ENCODE measurements around the gene HMG20B. TPM values are rescaled to one million over a fixed set of nuclear protein-coding genes. Genes with fewer than 3 reads are reported as not detected.

The HMG20B gene
- total RNA-seq, 1 donor from 2014 or later: 72.9 TPM

DNA sequence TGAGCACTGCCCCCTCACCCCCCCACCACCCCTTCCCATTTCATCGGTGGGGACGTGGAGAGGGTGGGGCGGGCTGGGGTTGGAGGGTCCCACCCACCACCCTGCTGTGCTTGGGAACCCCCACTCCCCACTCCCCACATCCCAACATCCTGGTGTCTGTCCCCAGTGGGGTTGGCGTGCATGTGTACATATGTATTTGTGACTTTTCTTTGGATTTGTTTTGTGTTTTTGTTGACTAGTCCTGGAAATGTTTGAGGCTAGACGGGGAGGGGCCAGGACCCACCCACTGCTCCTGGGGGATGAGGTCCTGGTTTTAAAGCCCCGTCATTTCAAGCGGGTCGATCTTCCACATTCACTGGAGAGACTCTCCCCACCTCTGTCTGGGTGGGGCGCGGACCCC is 36.8 kb upstream of the HMG20B start:
- no peak for DNase-seq (ENCODE audit: low spot score)
- ATAC-seq: no peak
- intact Hi-C loops (cut with DNase I): no loop called here

DNA sequence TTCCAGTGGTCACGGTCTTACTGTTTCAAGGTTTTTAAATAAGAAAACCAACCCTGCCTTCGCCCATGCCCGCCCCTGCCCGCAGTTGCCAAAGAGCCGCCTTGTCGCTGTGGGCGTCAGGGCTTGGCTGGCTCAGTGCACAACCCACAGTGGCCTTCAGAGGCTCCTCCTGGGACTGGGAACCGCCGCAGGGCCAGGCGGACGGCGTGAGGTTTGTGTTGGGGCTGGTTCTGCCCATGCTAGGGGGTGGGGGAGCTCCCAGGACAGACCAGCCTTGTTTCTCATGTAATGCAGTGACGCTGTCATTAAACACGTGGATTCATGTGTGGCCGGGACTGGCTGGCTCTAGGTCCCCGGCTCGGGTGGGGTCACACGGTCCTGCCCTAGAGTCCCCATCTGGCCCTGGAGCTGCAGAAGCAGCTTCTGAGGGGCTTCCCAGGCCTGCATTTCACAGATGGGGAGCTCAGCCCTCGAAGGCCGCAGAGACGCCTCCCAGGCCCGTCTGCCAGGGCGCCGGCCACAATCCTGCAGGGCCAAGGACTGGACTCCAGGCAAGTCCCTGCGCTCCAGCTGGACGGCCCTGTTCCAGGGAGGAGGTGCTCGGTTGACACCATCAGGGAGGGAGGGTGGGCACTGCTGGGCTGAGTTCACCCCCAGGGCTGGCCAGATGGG is 36.2 kb upstream of the HMG20B start:
- intact Hi-C loops (cut with DNase I): no loop called here
- ATAC-seq (peak; percentile 87), DNase-seq (ENCODE audit: low spot score) (peak; percentile 77)

GRCh38 chr19:3537101-3537437 is 35.7 kb upstream of the HMG20B start:
- peak; percentile 34 for ATAC-seq
- no peak for DNase-seq (ENCODE audit: low spot score)
- intact Hi-C loops (cut with DNase I): no loop called here

DNA sequence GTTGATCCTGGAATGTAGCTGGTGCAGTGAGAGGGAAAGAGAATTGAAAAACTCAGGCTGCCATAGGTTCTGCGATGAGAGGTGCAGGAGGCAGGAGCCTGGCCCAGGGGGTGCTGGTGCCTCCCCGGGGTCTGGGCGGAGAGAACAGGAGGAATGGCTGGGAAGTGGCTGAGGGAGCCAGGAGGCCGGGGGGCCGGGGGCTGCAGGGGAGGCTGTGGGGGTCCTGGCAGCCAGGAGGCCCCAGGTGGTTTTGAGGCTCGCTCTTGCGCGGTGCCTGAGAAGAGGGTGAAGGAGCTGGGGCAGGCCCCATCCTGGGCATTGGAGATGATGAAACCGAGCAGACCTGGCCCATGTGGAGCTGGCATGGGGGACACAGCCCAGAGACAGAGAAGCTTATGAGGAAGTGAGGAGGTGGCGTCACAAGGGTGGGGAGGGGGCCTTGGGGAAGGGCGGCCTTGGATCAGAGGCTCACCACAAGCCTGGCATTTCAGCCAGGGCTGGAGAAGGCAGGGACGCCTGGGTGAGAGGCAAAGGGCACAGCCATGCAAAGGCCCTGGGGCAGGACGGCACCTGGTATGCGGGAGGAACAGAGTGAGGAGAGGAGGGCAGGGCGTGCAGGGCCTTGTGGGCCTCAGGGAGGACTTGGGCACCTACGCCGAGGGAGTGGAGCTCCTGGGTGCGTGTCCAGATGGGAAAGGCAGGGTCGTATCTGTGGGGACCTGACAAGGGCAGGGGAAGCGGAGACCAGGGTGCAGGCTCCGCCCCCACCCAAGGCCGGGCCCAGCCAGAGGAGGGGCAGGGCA is 35.1 kb upstream of the HMG20B start:
- intact Hi-C loops (cut with DNase I): no loop called here
- DNase-seq (ENCODE audit: low spot score): no peak
- peak; percentile 3 for ATAC-seq

DNA sequence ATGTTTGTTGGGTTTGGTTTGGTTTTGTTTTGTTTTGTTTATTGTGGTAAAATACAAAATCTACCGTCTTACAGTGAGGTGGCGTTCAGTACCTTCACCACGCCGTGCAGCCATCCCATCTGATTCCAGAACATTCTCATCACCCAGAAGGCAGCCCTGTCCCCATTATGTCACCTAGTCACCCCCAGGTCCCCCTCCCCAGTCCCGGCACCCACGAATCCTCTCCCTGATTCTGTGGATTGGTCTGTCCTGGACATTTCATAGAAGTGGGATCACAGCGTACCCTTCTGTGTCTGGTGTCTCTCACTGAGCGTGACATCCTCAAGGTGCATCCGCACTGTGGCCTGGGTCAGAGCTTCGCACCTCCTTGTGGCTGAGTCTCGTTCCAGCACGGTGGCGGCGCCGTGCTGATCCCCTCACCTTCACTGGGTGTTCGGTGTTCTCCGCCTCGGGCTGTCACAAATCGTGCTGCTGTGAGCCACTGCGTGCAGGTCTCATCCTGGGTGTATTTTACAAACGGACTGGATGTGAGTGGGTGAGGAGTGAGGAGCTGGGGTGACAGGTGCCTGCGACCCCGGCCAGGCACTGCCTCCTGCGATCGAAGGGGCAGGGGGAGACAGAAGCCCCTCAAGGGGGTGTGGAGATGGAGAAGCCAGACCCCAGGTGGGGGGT is 34.4 kb upstream of the HMG20B start:
- intact Hi-C loops (cut with DNase I): no loop called here
- ATAC-seq: no peak

DNA sequence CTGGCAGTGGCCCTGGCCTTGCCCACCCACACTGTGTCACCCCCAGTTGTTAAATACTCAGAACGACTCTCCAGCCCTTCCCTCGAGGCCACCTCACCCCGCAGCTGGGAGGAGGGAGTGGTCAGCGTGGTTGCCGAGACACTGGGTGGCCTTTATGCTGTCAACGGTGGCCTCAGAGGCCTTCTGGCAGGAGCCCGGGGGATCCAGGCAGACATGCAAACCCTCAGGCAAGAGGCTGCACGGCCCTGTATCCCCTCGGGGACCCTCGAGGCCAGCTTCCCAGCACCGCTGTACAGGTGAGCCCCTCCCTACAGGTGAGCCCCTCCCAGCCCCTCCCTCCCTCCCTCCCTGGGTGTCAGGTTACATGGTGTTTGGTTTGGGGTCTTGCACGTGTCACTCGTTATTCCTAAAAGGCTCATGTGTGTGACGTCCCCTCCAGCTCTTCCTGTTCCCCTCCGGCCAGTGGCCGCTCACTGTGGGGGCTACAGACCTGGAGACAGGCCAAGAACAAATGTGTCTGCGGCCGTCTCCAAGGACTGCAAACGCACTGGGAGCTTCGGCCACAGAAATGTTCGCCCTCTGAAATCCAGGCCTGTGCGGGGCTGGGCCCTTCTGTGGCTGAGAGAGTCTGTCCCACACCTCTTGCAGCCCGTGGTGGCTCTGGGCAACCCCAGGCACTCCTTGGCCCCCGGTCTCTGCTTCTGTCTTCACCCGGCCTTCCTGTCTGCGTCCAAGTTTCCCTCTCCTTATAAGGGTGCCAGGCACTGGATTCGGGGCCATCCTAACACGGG is 33.6 kb upstream of the HMG20B start, which contains the start of gene TEKTIP1:
Gene TEKTIP1 (plus strand): TSS at position 210 of the 791 bp plus-strand sequence. CDS start 4 bp downstream, at position 214.
- intact Hi-C loops (cut with DNase I): no loop called here
- DNase-seq (ENCODE audit: low spot score) (no peak), ATAC-seq (no peak)

More for the DNA sequence above, 34.4 kb upstream of the HMG20B start:
- DNase-seq (ENCODE audit: low spot score): no peak

GRCh38 chr19:3539756-3540118 is 33.0 kb upstream of the HMG20B start:
- no peak for ATAC-seq
- intact Hi-C loops (cut with DNase I): loop anchor here (10.0 kb wide), 1 partner anchor 75 kb away; no protein-coding TSS in a partner anchor

DNA sequence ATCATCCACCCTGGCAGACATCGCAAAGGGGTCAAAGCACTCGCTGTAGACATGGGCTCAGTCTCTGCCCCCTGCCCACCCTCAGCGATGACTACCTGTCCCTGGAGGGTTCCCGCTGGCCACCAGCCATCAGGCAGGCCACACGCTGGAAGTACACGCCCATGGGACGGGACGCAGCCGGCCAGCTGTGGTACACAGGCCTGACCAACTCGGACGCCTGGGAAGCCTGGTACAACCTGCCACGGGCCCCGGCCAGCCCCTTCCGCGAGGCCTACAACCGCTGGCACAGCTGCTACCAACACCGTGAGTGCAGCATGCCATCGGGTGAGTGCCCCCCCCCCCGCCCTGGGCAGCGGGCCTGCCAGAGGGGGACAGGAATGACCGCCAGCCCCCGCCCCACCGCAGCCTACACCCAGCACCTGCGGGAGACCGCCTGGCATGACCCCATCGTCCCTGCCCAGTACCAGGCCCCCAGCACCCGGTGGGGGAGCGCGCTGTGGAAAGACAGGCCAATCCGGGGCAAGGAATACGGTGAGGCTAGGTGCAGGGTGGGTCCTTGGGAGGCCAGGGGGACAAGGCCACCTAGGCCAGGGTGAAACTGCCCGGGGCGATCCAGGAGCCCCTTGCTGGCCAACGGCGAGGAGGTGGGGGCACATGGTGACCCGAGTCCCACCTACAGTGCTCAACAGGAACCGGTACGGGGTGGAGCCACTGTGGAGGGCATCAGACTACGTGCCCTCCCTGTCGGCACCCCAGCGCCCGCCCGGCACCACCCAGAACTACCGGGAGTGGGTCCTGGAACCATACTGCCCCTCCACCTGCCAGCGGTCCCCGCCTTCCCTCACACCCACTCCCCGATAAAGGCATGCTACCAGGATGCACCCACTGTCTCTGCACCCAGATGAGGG is 29.3 kb upstream of the HMG20B start:
- no peak for ATAC-seq
- DNase-seq (ENCODE audit: low spot score): no peak
- intact Hi-C loops (cut with DNase I): loop anchor here (10.0 kb wide), 1 partner anchor 71 kb away; no protein-coding TSS in a partner anchor

More at GRCh38 chr19:3539756-3540118, 33.0 kb upstream of the HMG20B start:
- DNase-seq (ENCODE audit: low spot score): no peak

GRCh38 chr19:3544058-3544376 is 28.7 kb upstream of the HMG20B start:
- intact Hi-C loops (cut with DNase I): loop anchor here (10.0 kb wide), 1 partner anchor 71 kb away; no protein-coding TSS in a partner anchor
- ATAC-seq (no peak), DNase-seq (ENCODE audit: low spot score) (no peak)

DNA sequence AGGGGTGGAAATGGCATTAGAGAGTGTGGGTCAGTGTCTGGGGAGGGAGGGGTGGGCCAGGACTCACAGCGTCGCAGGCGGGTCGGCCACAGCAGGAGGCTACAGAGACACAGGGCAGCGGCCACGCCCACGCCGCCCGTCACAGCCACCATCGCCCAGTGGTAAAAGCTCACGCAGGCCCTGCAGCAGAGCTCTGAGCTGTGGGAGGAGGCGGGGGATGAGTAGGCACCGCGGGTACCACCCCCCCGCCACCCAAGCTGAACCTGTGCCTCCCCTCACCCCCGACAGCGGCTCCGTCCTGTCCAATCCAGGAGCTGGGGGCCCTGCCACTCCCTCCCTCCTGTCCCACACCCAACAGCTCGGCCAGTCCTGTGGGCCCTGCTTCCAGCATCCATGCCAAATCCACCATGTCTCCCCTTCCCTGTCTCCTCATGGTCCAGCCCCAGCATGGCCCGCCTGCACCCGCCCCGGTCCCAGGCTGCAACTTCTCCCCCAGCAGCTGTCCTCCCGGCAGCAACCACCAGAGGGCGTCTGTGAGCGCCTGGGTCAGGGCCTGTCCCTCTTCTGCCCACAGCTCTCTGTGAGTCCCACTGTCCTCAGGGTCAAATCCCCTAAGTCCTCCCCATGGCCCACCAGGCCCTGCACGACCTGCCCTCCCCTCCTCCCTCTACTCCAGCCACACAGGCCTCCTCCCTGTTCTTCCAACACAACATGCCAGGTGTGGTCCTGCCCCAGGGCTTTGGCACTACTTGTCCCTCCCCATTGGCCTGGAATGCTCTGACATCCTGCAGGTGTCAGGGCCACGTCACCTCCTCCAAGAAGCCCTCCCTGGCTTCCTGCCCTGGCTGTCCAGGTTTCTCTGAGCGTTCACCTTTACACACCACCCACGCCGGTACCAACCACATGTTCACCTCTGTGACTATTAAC is 27.7 kb upstream of the HMG20B start:
- intact Hi-C loops (cut with DNase I): loop anchor here (10.0 kb wide), 1 partner anchor 70 kb away; no protein-coding TSS in a partner anchor
- DNase-seq (ENCODE audit: low spot score) (peak; percentile 88), ATAC-seq (peak; percentile 59)

DNA sequence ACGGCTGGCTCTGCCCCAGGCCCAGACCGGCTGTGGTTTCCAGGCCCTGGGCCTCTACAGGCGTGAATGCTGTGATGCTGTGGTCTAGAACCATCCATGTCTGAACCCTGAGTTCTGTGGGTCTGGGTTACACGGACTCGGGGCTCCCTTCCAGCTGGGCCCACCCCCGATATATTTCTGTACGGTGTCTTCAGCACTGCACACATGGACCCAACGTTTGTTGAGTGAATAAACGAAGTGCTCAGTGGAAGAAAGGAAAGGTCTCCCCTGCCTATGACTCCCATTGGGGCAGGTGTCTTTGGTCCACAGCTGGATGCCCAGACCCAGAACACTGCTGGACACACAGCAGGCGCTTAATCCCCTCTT is 27.1 kb upstream of the HMG20B start:
- intact Hi-C loops (cut with DNase I): loop anchor here (10.0 kb wide), 1 partner anchor 69 kb away; no protein-coding TSS in a partner anchor
- ATAC-seq: no peak
- DNase-seq (ENCODE audit: low spot score): no peak

GRCh38 chr19:3546119-3546518 is 26.6 kb upstream of the HMG20B start:
- intact Hi-C loops (cut with DNase I): loop anchor here (10.0 kb wide), 1 partner anchor 69 kb away; no protein-coding TSS in a partner anchor
- no peak for ATAC-seq
- no peak for DNase-seq (ENCODE audit: low spot score)

GRCh38 chr19:3547301-3547731 is 25.4 kb upstream of the HMG20B start:
- intact Hi-C loops (cut with DNase I): loop anchor here (10.0 kb wide), 1 partner anchor 67 kb away; no protein-coding TSS in a partner anchor
- ATAC-seq: no peak
- no peak for DNase-seq (ENCODE audit: low spot score)

DNA sequence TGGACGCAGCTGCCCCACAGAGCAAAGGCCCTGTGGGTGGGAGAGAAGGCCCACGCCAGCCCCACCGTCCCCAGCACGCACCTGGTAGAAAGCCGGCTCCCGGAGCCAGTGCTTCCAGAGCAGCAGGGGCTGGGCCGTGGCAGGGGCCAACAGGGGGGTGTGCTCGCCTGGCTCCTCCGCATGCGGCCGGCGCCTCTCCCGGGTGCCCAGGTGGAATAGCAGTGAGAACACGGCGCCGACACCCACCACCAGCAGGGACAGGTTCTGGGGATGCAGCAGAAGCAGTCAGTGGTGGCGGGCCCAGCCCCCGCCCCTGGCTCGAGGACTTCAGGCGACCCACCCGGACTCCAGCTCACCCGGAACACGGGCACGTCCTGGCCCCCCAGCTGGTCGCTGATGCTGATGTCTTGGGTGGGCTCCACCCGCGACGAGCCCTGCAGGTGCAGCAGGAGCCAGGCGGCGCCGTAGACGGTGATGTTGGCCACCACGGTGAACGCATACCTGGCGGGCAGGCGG is 24.9 kb upstream of the HMG20B start:
- ATAC-seq (no peak), DNase-seq (ENCODE audit: low spot score) (no peak)
- intact Hi-C loops (cut with DNase I): loop anchor here (10.0 kb wide), 1 partner anchor 67 kb away; no protein-coding TSS in a partner anchor

GRCh38 chr19:3548606-3549005 is 24.1 kb upstream of the HMG20B start:
- ATAC-seq: no peak
- no peak for DNase-seq (ENCODE audit: low spot score)
- intact Hi-C loops (cut with DNase I): loop anchor here (10.0 kb wide), 1 partner anchor 66 kb away; no protein-coding TSS in a partner anchor

DNA sequence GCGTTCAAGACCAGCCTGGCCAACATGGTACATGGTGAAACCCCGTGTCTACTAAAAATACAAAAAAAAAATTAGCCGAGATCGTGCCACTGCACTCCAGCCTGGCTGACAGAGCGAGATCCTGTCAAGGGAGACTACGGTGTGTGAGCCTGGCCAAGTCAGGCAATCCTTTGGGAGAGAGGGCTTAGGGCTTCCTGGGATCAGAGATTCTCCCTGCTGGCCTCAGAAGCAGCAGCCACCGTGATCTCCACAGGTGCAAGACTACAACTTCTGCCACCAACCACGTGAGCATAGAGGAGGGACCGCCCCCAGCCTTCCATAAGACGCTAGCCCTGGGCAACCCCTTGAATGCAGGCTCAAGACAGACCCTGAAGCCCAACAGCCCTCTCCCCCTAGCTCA is 22.9 kb upstream of the HMG20B start:
- intact Hi-C loops (cut with DNase I): loop anchor here (10.0 kb wide), 1 partner anchor 65 kb away; no protein-coding TSS in a partner anchor
- no peak for ATAC-seq
- DNase-seq (ENCODE audit: low spot score): no peak
